ENCODE results near the gene ZNF132. TPM values are rescaled to one million over a fixed set of nuclear protein-coding genes. Genes with fewer than 3 reads are reported as not detected.

ZNF132 gene
- total RNA-seq, 1 experiment from 2014 or later = not detected

GRCh38 chr19:58483776-58484175, 43.8 kb upstream of the ZNF132 start:
- intact Hi-C loops (cut with micrococcal nuclease) = no loop called here
- POLR2A ChIA-PET = interaction anchor here (0.7 kb wide), 1 partner anchor 34 kb away, joined by 5 read pairs; no protein-coding TSS in a partner anchor
- no peak for ATAC-seq

DNA sequence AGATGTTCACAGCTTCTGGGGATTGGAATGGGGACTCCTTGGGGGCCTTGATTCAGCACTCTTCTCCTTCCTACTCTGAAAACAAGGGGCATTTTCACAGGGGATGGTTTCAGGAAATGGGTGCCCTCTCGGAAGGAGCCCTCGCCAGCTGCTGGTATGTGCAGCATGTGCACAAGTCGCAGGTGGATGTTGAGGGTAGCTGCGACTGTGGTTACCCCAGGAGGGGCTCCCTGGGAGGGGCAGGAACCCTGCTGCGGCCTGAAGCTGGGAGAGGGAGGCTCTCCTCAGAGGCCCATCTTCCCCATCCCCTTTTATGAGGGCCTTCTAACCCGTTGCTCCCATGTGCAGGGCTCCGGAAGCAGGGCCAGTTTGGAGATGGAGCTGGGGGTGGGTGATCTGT, 42.4 kb upstream of the ZNF132 start:
- BruUV-seq (replicated peaks) = no TSS peak
- Histone ChIP-seq H2AFZ (ENCODE audit: low read depth, low read length, poor library complexity, severe bottlenecking) (no peak overlapping the region), H3K9ac (ENCODE audit: low read length) (no peak overlapping the region), H3K9me2 (ENCODE audit: insufficient read depth) (no peaks in the 10 kb centered on the region), H3K4me3 (replicated peaks in 1 of 2; ENCODE audit: low read depth in 1 of 2, low read length in 2 of 2) (no peak overlapping the region), H3K27me3 (ENCODE audit: insufficient read depth, low read length) (no peaks in the 10 kb centered on the region), H3K9me3 (ENCODE audit: control insufficient read depth in 1 of 2, insufficient read depth in 1 of 2, low read depth in 1 of 2, low read length in 2 of 2) (no peaks in the 10 kb centered on the region), H3K4me2 (ENCODE audit: low read length) (no peak overlapping the region), H3K79me2 (ENCODE audit: insufficient read depth, low read length) (no peaks in the 10 kb centered on the region), H4K20me1 (ENCODE audit: insufficient read depth) (no peaks in the 10 kb centered on the region), H3K4me1 (ENCODE audit: control insufficient read depth in 1 of 2, insufficient read depth in 2 of 2, low read length in 2 of 2) (no peaks in the 10 kb centered on the region), H3K36me3 (ENCODE audit: control insufficient read depth in 1 of 2, insufficient read depth in 2 of 2, low read length in 2 of 2) (no peaks in the 10 kb centered on the region), H3K27ac (ENCODE audit: low read depth, low read length) (no peak overlapping the region)
- ChIA-PET RAD21 (ENCODE audit: low non-redundant PET in 1 of 2, low total read pairs in 2 of 2, uncharacterized antibody in 2 of 2, unreplicated experiment in 2 of 2) (no interaction called here), POLR2A (no interaction called here), CTCF (no interaction called here)
- ATAC-seq (no peak), DNase-seq (ENCODE audit: low read depth, low spot score) (no peak)
- intact Hi-C loops (cut with micrococcal nuclease) = no loop called here
- TF ChIP-seq RAD21 (IDR thresholded peaks at IDR 0.05; ENCODE audit: low read depth) (no peak), ZBTB33 (IDR thresholded peaks at IDR 0.05; ENCODE audit: extremely low read depth, insufficient replicate concordance, low read length) (no peak), EGR1 (IDR thresholded peaks at IDR 0.05; ENCODE audit: low read depth) (no peak), MAX (IDR thresholded peaks at IDR 0.05) (no peak), POLR2A (IDR thresholded peaks at IDR 0.05; ENCODE audit: borderline replicate concordance, extremely low read depth, insufficient read depth, insufficient read length) (no peak), SIN3A (IDR thresholded peaks at IDR 0.05; ENCODE audit: low read depth) (no peak), JUND (IDR thresholded peaks at IDR 0.05) (no peak), YY1 (IDR thresholded peaks at IDR 0.05; ENCODE audit: extremely low read depth, insufficient replicate concordance, low read depth, low read length) (no peak), CBX3 (IDR thresholded peaks at IDR 0.05; ENCODE audit: low read depth) (no peak), POLR2AphosphoS5 (IDR thresholded peaks at IDR 0.05; ENCODE audit: low read depth, low read length) (no peak), ELF1 (IDR thresholded peaks at IDR 0.05; ENCODE audit: borderline replicate concordance, low read depth) (no peak), CEBPB (IDR thresholded peaks at IDR 0.05; ENCODE audit: low read depth) (no peak), SP1 (IDR thresholded peaks at IDR 0.05; ENCODE audit: low read depth) (no peak), SRF (IDR thresholded peaks at IDR 0.05; ENCODE audit: low read depth) (no peak), TCF7L2 (IDR thresholded peaks at IDR 0.05; ENCODE audit: borderline replicate concordance, extremely low read depth, insufficient read depth, insufficient read length) (no peak)
- TF ChIP-seq, protein P1, sequence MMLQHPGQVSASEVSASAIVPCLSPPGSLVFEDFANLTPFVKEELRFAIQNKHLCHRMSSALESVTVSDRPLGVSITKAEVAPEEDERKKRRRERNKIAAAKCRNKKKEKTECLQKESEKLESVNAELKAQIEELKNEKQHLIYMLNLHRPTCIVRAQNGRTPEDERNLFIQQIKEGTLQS (IDR thresholded peaks at IDR 0.05) = no peak
- TF ChIP-seq, protein P2, sequence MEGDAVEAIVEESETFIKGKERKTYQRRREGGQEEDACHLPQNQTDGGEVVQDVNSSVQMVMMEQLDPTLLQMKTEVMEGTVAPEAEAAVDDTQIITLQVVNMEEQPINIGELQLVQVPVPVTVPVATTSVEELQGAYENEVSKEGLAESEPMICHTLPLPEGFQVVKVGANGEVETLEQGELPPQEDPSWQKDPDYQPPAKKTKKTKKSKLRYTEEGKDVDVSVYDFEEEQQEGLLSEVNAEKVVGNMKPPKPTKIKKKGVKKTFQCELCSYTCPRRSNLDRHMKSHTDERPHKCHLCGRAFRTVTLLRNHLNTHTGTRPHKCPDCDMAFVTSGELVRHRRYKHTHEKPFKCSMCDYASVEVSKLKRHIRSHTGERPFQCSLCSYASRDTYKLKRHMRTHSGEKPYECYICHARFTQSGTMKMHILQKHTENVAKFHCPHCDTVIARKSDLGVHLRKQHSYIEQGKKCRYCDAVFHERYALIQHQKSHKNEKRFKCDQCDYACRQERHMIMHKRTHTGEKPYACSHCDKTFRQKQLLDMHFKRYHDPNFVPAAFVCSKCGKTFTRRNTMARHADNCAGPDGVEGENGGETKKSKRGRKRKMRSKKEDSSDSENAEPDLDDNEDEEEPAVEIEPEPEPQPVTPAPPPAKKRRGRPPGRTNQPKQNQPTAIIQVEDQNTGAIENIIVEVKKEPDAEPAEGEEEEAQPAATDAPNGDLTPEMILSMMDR (IDR thresholded peaks at IDR 0.05 in 2 of 3, conservative IDR thresholded peaks at IDR 0.05 in 1 of 3; ENCODE audit: borderline replicate concordance in 1 of 3, insufficient read depth in 1 of 3, low read depth in 2 of 3, low read length in 2 of 3) = no peak

More at GRCh38 chr19:58483776-58484175, 43.8 kb upstream of the ZNF132 start:
- H3K79me2 ChIP-seq (ENCODE audit: insufficient read depth, low read length) = no peaks in the 10 kb centered on the region
- ChIA-PET CTCF (no interaction called here), RAD21 (ENCODE audit: low non-redundant PET in 1 of 2, low total read pairs in 2 of 2, uncharacterized antibody in 2 of 2, unreplicated experiment in 2 of 2) (no interaction called here)
- H3K9ac ChIP-seq (ENCODE audit: low read length) = no peak overlapping the region
- no peak for DNase-seq (ENCODE audit: low read depth, low spot score)
- no peaks in the 10 kb centered on the region for H3K4me1 ChIP-seq (ENCODE audit: control insufficient read depth in 1 of 2, insufficient read depth in 2 of 2, low read length in 2 of 2)
- TF ChIP-seq EGR1 (IDR thresholded peaks at IDR 0.05; ENCODE audit: low read depth) (no peak), EZH2 (IDR thresholded peaks at IDR 0.05) (no peak), POLR2A (IDR thresholded peaks at IDR 0.05; ENCODE audit: borderline replicate concordance, extremely low read depth, insufficient read depth, insufficient read length) (no peak), JUND (IDR thresholded peaks at IDR 0.05) (no peak), ZNF274 (IDR thresholded peaks at IDR 0.05; ENCODE audit: low read depth, low read length) (no peak)
- H3K9me2 ChIP-seq (ENCODE audit: insufficient read depth) = no peaks in the 10 kb centered on the region
- H3K27me3 ChIP-seq (ENCODE audit: insufficient read depth, low read length) = no peaks in the 10 kb centered on the region
- H3K36me3 ChIP-seq (ENCODE audit: control insufficient read depth in 1 of 2, insufficient read depth in 2 of 2, low read length in 2 of 2) = no peaks in the 10 kb centered on the region
- H3K4me3 ChIP-seq (replicated peaks in 1 of 2; ENCODE audit: low read depth in 1 of 2, low read length in 2 of 2) = no peak overlapping the region
- H3K4me2 ChIP-seq (ENCODE audit: low read length) = no peak overlapping the region
- no peak overlapping the region for H3K27ac ChIP-seq (ENCODE audit: low read depth, low read length)
- no peaks in the 10 kb centered on the region for H4K20me1 ChIP-seq (ENCODE audit: insufficient read depth)
- BruUV-seq (replicated peaks) = no TSS peak
- H2AFZ ChIP-seq (ENCODE audit: low read depth, low read length, poor library complexity, severe bottlenecking) = no peak overlapping the region
- no peaks in the 10 kb centered on the region for H3K9me3 ChIP-seq (ENCODE audit: control insufficient read depth in 1 of 2, insufficient read depth in 1 of 2, low read depth in 1 of 2, low read length in 2 of 2)

All from HCT116 (cell line).